ENCODE results near the gene CEBPB.

CEBPB gene

DNA sequence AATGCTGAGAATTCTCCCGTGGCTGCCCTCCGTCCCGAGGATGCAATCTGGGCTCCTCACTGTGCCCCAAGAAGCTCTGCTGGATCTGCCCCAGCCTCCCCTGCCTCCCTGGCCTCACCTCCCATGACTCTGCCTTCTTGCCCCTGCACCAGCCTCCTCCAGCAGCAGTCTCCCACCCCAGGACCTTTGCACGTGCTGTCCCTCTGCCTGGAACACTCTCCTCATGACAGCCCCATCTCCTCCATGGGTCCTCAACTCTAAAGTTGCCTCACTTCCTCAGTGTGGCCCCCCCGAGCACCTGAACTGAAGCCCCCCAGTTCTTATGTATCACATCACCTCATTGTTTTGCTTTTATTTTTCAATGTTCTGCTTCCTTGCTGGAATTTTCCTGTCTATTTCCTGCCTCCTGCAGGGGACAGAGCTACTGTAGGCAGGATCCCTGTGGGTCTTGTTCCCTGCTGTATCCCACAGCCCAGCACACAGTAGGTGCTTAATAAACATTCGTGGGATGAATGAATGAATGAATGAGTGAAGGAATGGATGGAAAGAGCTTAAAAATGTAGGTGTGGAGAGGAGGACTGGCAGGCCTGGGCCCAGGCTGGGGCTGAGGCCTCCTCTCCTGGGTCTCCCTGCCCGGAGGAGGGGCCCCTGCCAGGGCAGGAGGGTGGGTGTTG, 42.2 kb downstream of the CEBPB start:
- TF ChIP-seq GATA3 (IDR thresholded peaks at IDR 0.05; ENCODE audit: low read depth, low read length), result no peak
- no peak for TF ChIP-seq GATA2 (IDR thresholded peaks at IDR 0.05; ENCODE audit: low read depth, low read length)

DNA sequence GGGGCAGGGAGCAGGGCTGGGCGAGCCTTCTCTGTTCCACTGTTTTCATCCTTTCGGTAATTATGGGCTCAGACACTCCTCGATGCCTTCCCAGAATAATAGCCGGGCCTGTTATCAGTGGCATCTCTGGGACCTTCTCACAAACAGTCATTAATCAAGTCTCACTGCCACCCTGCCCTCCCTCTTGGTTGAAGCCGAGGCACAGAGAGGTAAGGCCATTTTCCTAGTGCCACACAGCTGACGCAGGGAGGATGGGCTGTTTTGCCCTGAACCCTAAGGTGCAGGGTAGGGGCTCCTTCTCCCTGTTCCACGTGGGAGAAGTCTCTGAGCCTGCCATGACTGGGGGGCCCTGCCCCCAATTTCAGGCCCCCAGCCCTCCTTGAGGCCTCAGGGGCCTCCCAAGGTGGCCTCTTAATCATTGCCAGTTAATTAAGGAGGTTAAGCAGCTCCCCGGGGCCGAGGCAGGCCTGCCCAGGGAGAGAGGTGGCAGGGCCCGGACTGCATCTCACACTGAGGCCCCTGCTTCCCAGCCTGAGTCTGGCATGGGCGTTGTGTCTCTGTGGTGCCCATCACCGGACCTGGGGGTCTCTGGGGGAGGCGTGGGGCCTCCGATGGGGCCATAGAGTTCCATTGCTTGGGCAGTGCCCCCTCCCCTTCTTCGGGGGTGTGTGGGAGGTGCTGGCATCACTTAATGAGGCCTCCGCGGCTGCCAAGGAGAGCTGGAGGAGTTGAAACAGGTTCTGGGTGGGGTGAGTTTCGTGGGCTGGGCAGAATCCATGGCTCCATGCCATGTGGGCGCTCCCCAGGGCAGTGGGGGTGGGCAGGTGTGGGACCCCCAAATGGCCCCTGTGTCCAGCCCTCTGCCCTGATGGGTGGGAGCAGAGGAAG, 42.9 kb downstream of the CEBPB start:
- TF ChIP-seq GATA3 (IDR thresholded peaks at IDR 0.05; ENCODE audit: low read depth, low read length) (no peak), GATA2 (IDR thresholded peaks at IDR 0.05; ENCODE audit: low read depth, low read length) (peak; percentile 80)

DNA sequence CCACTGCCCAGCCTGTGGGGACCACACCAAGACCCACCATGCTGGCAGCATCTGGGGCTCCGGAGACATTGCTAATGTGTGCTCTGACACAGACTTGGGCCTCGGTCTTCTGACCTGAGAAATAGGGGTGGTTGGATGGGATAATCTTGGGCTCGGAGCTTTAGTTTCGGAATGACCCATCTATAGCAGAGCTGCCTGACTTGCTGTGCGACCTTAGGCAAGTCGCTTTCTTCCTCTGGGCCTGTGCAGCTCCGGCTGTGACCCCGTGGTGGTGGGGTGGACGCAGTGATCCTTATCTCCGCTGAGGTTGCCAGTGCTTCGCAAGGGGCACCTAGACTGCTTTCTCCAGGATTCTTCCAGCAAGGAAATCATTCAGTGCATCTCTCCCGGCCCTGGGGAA, 43.7 kb downstream of the CEBPB start:
- no peak for TF ChIP-seq GATA3 (IDR thresholded peaks at IDR 0.05; ENCODE audit: low read depth, low read length)
- TF ChIP-seq GATA2 (IDR thresholded peaks at IDR 0.05; ENCODE audit: low read depth, low read length), result peak; percentile 39; the same call in 1 of the 2 replicates

GRCh38 chr20:50237349-50237748, 46.7 kb downstream of the CEBPB start:
- TF ChIP-seq GATA2 (IDR thresholded peaks at IDR 0.05; ENCODE audit: low read depth, low read length) (no peak), GATA3 (IDR thresholded peaks at IDR 0.05; ENCODE audit: low read depth, low read length) (no peak)

DNA sequence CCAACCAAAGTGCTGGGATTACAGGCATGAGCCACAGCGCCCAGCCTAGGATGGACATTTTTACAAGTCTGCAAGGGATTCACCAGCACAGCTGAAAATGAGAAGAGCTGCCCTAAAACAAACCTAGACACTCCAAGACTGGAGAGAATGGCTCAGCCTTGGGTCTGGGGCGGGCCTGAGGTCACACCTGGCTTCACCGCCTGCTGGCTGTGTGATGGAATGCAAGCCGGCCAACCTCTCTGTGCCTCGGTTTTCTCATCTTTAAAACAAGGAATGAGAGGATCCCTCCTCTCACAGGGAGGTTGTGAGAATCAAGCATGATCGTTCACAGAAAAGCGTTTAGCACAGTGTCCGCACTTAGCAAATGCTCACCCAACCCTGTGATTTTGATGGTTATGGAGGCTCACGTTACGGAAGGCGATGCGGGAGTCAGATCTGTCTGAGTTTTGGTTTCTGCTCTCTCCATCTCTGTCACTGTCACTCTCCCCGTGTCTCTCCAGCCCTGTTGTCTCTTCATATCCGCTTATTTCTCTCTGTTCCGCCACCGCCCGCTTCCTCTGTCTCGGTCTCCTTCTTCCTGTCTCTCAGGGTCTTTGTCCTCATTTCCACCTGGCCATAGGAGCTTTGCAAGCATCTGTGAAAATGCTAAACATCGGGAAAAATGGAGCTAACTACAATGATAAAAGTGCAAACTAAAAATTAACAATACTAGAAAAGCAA, 47.6 kb downstream of the CEBPB start:
- TF ChIP-seq GATA3 (IDR thresholded peaks at IDR 0.05; ENCODE audit: low read depth, low read length) (no peak), GATA2 (IDR thresholded peaks at IDR 0.05; ENCODE audit: low read depth, low read length) (no peak)

DNA sequence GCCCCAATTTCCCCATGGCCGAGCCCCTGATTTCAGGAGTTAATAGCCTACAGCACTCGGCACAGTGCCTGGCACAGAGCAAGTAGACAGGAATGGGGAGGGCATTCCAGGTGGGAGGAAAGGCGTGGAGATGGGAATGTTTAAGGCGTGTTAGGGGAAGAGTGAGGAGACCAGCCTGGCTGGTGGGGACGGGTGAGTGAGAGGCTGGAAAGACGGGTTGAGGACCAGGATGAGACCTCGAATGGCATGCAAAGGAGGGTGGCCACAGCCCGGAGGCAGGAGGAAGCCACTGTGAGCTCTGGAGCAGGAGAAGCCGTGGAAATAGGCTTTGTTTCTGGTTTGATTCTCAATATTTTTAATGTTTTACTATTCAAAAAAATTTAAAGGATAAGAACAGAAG, 49.5 kb downstream of the CEBPB start:
- TF ChIP-seq GATA2 (IDR thresholded peaks at IDR 0.05; ENCODE audit: low read depth, low read length) (no peak), GATA3 (IDR thresholded peaks at IDR 0.05; ENCODE audit: low read depth, low read length) (no peak)

- TF ChIP-seq GATA3 (IDR thresholded peaks at IDR 0.05; ENCODE audit: low read depth, low read length) (no peak), GATA2 (IDR thresholded peaks at IDR 0.05; ENCODE audit: low read depth, low read length) (no peak)
These were observed 51.5 kb downstream of the CEBPB start for GRCh38 chr20:50242178-50242514.

Data from SH-SY5Y (cell line).